ENCODE data around the gene PRDM1.
A peak's percentile ranks its signal among the peaks of the same experiment; 100 is the strongest.

PRDM1 gene

DNA sequence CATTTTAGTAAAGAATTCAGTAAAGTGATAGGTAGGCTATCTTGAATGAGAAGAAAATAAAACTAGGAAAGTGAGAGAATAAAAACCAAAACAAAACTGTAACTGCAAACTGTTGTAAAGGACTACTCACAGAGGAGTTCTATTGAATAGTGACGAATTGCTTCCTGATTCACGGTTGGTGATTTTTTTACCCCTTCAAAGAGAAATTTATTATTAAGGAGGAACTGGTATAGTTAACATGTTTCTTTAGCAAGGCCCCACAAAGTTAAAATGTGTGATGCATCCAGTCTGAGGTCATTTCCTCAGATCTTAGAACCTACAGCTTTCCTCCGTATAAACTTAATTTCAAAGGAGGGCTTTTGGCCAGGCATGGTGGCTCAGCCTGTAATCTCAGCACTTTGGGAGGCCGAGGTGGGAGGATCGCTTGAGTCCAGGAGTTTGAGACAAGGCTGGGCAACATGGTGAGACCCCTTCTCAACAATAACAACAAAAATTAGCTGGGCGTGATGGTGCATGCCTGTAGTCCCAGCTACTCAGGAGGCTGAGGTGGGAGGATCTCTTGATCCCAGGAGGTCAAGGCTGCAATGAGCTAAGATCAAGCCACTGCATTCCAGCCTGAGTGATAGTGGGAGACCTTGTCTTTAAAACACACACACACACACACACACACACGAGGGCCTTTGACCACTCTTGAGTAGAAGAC is 8.3 kb downstream of the PRDM1 start:
- Histone ChIP-seq H3K27ac (ENCODE audit: low read depth, low read length) (no peak overlapping the region), H3K36me3 (ENCODE audit: control insufficient read depth in 1 of 2, insufficient read depth in 2 of 2, low read length in 2 of 2) (peaks cover 0 to 8% of the 10 kb centered on the region in 2 donors), H3K9ac (ENCODE audit: low read depth in 1 of 2, low read length in 2 of 2) (no peak overlapping the region), H3K4me3 (ENCODE audit: low read depth in 1 of 2, low read length in 2 of 2) (peak overlapping the region in 1 of 2 donors; percentile 2), H3K4me1 (ENCODE audit: control insufficient read depth in 1 of 2, insufficient read depth in 2 of 2, low read length in 2 of 2) (peaks cover 17 to 28% of the 10 kb centered on the region in 2 donors), H3K27me3 (ENCODE audit: control insufficient read depth in 1 of 2, insufficient read depth in 2 of 2, low read length in 2 of 2) (no peaks in the 10 kb centered on the region), H3K9me3 (ENCODE audit: control insufficient read depth in 1 of 2, low read length in 2 of 2) (no peaks in the 10 kb centered on the region)

DNA sequence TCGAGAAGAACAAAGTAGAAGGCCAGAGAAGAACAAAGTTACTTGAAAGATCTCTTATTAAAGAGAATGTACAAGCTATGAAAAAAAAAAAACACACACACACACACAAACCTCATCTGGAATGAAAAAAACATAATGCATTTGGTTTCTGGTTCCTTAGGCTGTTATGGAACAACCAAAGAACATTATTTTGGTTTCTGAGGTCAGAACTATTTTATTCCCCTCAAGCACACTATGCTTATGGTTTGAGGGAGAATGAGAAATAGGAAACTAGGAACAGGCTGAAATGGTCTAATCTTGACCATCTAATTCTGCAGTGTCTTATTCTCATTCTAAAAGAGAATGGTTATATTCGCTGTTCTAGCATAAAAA is 8.8 kb downstream of the PRDM1 start:
- H3K4me3 ChIP-seq (ENCODE audit: low read depth in 1 of 2, low read length in 2 of 2) = no peak overlapping the region
- peaks cover 21 to 32% of the 10 kb centered on the region in 2 donors for H3K4me1 ChIP-seq (ENCODE audit: control insufficient read depth in 1 of 2, insufficient read depth in 2 of 2, low read length in 2 of 2)
- H3K27me3 ChIP-seq (ENCODE audit: control insufficient read depth in 1 of 2, insufficient read depth in 2 of 2, low read length in 2 of 2) = no peaks in the 10 kb centered on the region
- H3K9me3 ChIP-seq (ENCODE audit: control insufficient read depth in 1 of 2, low read length in 2 of 2) = no peaks in the 10 kb centered on the region
- H3K36me3 ChIP-seq (ENCODE audit: control insufficient read depth in 1 of 2, insufficient read depth in 2 of 2, low read length in 2 of 2) = peaks cover 0 to 8% of the 10 kb centered on the region in 2 donors
- no peak overlapping the region for H3K9ac ChIP-seq (ENCODE audit: low read depth in 1 of 2, low read length in 2 of 2)
- H3K27ac ChIP-seq (ENCODE audit: low read depth, low read length) = no peak overlapping the region

DNA sequence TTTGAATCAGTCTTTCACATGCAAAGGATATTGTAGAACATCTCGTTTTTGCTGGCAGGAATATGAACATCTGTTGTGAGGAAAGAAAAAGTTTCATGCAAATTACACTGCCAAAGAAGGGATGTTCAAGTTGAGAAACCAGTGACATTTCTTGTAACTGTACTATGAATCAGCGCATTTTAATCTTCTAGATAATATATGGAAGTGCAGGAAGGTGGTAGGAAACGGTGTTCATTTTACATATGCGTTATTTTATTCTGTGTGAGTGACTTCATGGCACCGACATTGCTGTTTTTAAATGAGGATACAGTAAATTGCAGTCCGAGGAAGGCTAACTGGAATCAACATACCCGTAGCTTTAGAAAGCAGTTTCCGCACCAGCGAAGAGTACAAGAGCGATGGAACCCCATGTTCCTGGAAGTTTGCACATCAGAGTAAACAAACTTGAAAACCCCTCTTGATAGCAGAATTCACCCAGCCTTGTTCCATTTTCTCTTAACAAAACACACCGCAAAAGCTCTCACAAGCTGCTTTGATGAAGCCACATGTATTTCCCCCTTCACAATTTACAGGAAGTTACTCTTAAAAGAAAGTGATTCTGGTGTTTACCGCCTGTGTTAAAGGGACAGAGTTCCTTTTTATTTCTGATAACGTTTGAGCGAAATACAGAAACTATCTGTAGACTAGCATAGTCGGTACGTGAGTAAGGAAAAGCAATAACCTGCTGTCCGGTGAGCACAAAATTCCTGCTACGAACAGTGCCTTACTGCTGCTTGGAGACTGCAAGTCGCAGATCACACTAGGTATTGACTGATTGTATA is 11.5 kb downstream of the PRDM1 start:
- H3K27ac ChIP-seq (ENCODE audit: low read depth, low read length) = peak overlapping the region; percentile 55
- peak overlapping the region; percentile 70 to 84 for H3K4me3 ChIP-seq (ENCODE audit: low read depth in 1 of 2, low read length in 2 of 2)
- H3K9me3 ChIP-seq (ENCODE audit: control insufficient read depth in 1 of 2, low read length in 2 of 2) = no peaks in the 10 kb centered on the region
- H3K27me3 ChIP-seq (ENCODE audit: control insufficient read depth in 1 of 2, insufficient read depth in 2 of 2, low read length in 2 of 2) = no peaks in the 10 kb centered on the region
- H3K4me1 ChIP-seq (ENCODE audit: control insufficient read depth in 1 of 2, insufficient read depth in 2 of 2, low read length in 2 of 2) = peaks cover 16 to 44% of the 10 kb centered on the region in 2 donors
- H3K9ac ChIP-seq (ENCODE audit: low read depth in 1 of 2, low read length in 2 of 2) = peak overlapping the region; percentile 61 to 77
- peaks cover 5 to 8% of the 10 kb centered on the region in 2 donors for H3K36me3 ChIP-seq (ENCODE audit: control insufficient read depth in 1 of 2, insufficient read depth in 2 of 2, low read length in 2 of 2)

DNA sequence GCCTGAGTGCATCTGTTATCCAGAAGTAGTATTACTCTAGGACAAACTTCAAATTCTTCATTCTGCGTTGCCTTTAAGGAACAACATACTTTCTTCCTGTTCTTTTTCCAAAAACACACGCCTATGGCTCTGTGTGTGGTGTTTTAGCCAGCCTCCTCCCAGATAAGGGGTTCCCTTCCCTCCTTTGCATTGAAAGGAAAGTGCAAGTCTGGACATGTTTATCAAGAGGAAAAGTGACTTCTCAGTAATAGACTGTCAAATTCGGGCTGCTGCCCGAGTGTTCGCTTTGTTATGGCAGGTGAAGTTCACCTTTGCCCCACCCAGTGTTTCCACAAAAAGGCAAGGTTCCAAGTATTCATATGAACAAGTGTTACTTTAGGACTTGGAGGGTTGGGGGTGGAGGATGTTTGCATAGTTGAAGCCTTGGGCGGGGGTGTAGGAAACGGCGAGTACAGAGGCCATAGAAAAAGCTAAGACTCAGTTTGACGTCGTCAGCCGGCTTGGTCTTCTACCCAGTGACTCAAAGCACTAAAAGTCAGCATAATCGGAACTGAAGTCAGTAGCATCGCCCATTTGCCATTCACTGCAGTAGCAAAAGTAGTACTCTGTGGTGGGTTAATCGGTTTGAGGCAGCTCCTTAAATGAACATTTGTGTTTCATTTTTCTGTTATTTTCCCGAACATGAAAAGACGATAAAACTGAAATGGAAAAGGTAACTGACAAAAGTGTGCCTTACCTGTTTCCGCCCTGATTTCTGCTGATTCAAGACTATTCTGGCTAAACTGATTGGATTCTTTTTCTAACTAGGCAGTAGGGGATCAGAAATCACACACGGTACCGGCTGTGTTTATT is 12.5 kb downstream of the PRDM1 start:
- peaks cover 24 to 46% of the 10 kb centered on the region in 2 donors for H3K4me1 ChIP-seq (ENCODE audit: control insufficient read depth in 1 of 2, insufficient read depth in 2 of 2, low read length in 2 of 2)
- peak overlapping the region; percentile 61 to 77 for H3K9ac ChIP-seq (ENCODE audit: low read depth in 1 of 2, low read length in 2 of 2)
- H3K27me3 ChIP-seq (ENCODE audit: control insufficient read depth in 1 of 2, insufficient read depth in 2 of 2, low read length in 2 of 2) = no peaks in the 10 kb centered on the region
- H3K9me3 ChIP-seq (ENCODE audit: control insufficient read depth in 1 of 2, low read length in 2 of 2) = no peaks in the 10 kb centered on the region
- peaks cover 5 to 8% of the 10 kb centered on the region in 2 donors for H3K36me3 ChIP-seq (ENCODE audit: control insufficient read depth in 1 of 2, insufficient read depth in 2 of 2, low read length in 2 of 2)
- peak overlapping the region; percentile 55 for H3K27ac ChIP-seq (ENCODE audit: low read depth, low read length)
- H3K4me3 ChIP-seq (ENCODE audit: low read depth in 1 of 2, low read length in 2 of 2) = peak overlapping the region; percentile 70 to 84

DNA sequence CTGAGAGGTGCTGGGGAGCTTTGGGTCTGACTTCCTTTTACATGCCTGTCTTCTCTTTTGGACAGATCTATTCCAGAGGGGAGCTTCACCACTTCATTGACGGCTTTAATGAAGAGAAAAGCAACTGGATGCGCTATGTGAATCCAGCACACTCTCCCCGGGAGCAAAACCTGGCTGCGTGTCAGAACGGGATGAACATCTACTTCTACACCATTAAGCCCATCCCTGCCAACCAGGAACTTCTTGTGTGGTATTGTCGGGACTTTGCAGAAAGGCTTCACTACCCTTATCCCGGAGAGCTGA is 13.1 kb downstream of the PRDM1 start:
- peak overlapping the region; percentile 61 to 77 for H3K9ac ChIP-seq (ENCODE audit: low read depth in 1 of 2, low read length in 2 of 2)
- peak overlapping the region; percentile 70 to 84 for H3K4me3 ChIP-seq (ENCODE audit: low read depth in 1 of 2, low read length in 2 of 2)

DNA sequence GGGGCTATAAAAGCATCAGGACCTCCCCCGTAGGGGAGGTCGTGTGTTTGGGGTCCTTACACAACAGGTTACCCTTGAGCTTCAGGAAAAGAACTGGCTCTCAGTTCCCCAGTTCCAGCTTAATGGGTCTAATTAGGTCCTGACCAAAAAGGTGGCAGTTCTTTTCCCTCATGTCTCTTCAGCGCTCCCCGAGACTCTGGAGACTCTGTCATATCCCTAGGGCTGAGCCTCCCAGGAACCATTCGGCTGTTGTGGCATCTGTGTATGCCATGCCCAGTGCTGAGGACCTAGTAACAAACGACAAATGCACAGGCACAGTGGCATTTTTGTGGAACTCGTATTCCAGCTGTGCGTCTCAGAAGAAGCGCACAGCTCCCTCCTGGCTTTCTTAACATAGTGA is 14.6 kb downstream of the PRDM1 start:
- no peak overlapping the region for H3K27ac ChIP-seq (ENCODE audit: low read depth, low read length)
- peaks cover 28 to 50% of the 10 kb centered on the region in 2 donors for H3K4me1 ChIP-seq (ENCODE audit: control insufficient read depth in 1 of 2, insufficient read depth in 2 of 2, low read length in 2 of 2)
- peak overlapping the region in 1 of 2 donors; percentile 41 for H3K9ac ChIP-seq (ENCODE audit: low read depth in 1 of 2, low read length in 2 of 2)
- H3K36me3 ChIP-seq (ENCODE audit: control insufficient read depth in 1 of 2, insufficient read depth in 2 of 2, low read length in 2 of 2) = peaks cover 17 to 18% of the 10 kb centered on the region in 2 donors
- no peaks in the 10 kb centered on the region for H3K27me3 ChIP-seq (ENCODE audit: control insufficient read depth in 1 of 2, insufficient read depth in 2 of 2, low read length in 2 of 2)
- H3K4me3 ChIP-seq (ENCODE audit: low read depth in 1 of 2, low read length in 2 of 2) = peak overlapping the region; percentile 25 to 33
- no peaks in the 10 kb centered on the region for H3K9me3 ChIP-seq (ENCODE audit: control insufficient read depth in 1 of 2, low read length in 2 of 2)

More for the DNA sequence above, 13.1 kb downstream of the PRDM1 start:
- peaks cover 5 to 8% of the 10 kb centered on the region in 2 donors for H3K36me3 ChIP-seq (ENCODE audit: control insufficient read depth in 1 of 2, insufficient read depth in 2 of 2, low read length in 2 of 2)
- H3K27me3 ChIP-seq (ENCODE audit: control insufficient read depth in 1 of 2, insufficient read depth in 2 of 2, low read length in 2 of 2) = no peaks in the 10 kb centered on the region
- H3K9me3 ChIP-seq (ENCODE audit: control insufficient read depth in 1 of 2, low read length in 2 of 2) = no peaks in the 10 kb centered on the region
- H3K27ac ChIP-seq (ENCODE audit: low read depth, low read length) = peak overlapping the region; percentile 55
- H3K4me1 ChIP-seq (ENCODE audit: control insufficient read depth in 1 of 2, insufficient read depth in 2 of 2, low read length in 2 of 2) = peaks cover 28 to 50% of the 10 kb centered on the region in 2 donors

DNA sequence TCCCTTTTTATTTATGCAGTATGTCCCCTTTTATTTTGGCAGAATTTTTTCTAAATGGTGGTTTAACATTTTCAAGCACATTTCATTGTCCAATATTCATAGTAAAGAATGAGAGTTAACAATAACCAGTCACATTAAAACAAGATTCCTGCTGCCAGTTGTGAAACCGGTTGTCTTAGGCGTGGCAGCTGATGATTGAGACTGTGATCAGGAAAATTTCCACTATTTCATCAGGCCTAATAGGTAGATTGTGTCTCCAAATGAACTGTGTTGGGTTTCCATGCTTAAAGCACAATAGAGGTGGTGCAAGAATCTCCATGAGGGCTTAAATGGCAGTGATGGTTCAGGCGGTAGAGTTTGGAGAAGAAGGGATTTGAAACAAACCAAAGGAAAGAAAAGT is 15.3 kb downstream of the PRDM1 start:
- no peaks in the 10 kb centered on the region for H3K27me3 ChIP-seq (ENCODE audit: control insufficient read depth in 1 of 2, insufficient read depth in 2 of 2, low read length in 2 of 2)
- H3K9me3 ChIP-seq (ENCODE audit: control insufficient read depth in 1 of 2, low read length in 2 of 2) = no peaks in the 10 kb centered on the region
- peak overlapping the region; percentile 25 to 33 for H3K4me3 ChIP-seq (ENCODE audit: low read depth in 1 of 2, low read length in 2 of 2)
- H3K27ac ChIP-seq (ENCODE audit: low read depth, low read length) = no peak overlapping the region
- peak overlapping the region in 1 of 2 donors; percentile 30 for H3K9ac ChIP-seq (ENCODE audit: low read depth in 1 of 2, low read length in 2 of 2)
- H3K4me1 ChIP-seq (ENCODE audit: control insufficient read depth in 1 of 2, insufficient read depth in 2 of 2, low read length in 2 of 2) = peaks cover 28 to 48% of the 10 kb centered on the region in 2 donors
- peaks cover 21 to 24% of the 10 kb centered on the region in 2 donors for H3K36me3 ChIP-seq (ENCODE audit: control insufficient read depth in 1 of 2, insufficient read depth in 2 of 2, low read length in 2 of 2)

DNA sequence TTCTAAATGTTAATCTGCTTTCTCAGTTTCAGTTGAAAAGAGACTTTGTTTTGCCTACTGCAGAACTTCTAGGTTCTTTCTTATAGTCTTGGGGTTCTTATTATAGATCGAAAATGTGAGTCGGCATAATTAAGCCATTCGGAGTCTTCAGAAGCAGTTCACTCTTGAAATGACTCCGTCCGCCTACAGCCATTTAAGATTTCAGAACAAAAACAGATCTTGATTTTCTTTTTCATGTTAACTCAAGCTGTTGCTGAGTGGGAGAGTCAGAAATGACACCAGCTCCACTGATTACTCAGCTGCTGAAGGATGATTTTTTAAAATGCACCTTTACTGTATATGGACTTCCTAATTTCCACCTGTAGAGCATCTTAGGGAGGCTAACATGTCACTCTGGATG is 15.9 kb downstream of the PRDM1 start:
- H3K27me3 ChIP-seq (ENCODE audit: control insufficient read depth in 1 of 2, insufficient read depth in 2 of 2, low read length in 2 of 2) = no peaks in the 10 kb centered on the region
- H3K9me3 ChIP-seq (ENCODE audit: control insufficient read depth in 1 of 2, low read length in 2 of 2) = no peaks in the 10 kb centered on the region
- peak overlapping the region; percentile 25 to 37 for H3K4me3 ChIP-seq (ENCODE audit: low read depth in 1 of 2, low read length in 2 of 2)
- H3K27ac ChIP-seq (ENCODE audit: low read depth, low read length) = peak overlapping the region; percentile 3
- peaks cover 27 to 30% of the 10 kb centered on the region in 2 donors for H3K36me3 ChIP-seq (ENCODE audit: control insufficient read depth in 1 of 2, insufficient read depth in 2 of 2, low read length in 2 of 2)
- H3K4me1 ChIP-seq (ENCODE audit: control insufficient read depth in 1 of 2, insufficient read depth in 2 of 2, low read length in 2 of 2) = peaks cover 28 to 42% of the 10 kb centered on the region in 2 donors
- no peak overlapping the region for H3K9ac ChIP-seq (ENCODE audit: low read depth in 1 of 2, low read length in 2 of 2)

DNA sequence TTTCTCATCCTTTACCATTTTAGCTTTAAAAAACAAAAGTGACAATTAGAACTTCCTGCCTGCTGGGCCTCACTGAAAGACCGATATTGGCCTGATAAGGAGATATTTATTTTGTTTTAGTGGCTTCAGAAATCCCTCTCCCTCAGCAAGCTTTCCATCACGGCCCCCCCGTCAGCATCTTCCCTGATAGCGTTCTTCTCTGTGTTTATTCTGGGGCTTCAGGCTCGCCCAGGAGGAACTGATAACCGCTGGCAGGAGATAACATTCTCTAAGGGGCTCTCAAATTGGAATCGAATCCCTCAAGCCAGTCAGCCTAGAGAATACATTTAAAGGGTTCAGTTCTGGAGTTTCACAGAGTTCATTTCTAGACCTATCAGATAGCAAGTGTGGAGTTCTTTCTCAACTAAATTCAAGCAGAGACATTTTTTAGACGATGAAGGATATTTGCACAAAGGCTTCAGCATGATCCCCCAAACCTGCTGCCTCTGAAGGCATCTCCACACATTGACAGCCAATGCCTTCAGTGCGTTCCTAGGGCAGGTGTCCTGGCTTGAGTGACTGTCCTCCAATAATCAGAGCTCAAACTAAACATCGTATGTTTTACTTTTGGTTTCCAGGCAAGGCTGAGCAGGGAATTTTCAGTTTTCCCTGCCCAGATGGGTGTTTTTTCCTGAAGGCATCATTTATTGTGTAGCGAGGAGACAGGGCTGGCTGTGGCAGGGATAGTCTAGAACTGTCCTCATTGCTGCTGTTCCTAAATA is 17.0 kb downstream of the PRDM1 start:
- H3K27me3 ChIP-seq (ENCODE audit: control insufficient read depth in 1 of 2, insufficient read depth in 2 of 2, low read length in 2 of 2) = no peaks in the 10 kb centered on the region
- peaks cover 28 to 39% of the 10 kb centered on the region in 2 donors for H3K4me1 ChIP-seq (ENCODE audit: control insufficient read depth in 1 of 2, insufficient read depth in 2 of 2, low read length in 2 of 2)
- H3K27ac ChIP-seq (ENCODE audit: low read depth, low read length) = peak overlapping the region; percentile 2
- H3K36me3 ChIP-seq (ENCODE audit: control insufficient read depth in 1 of 2, insufficient read depth in 2 of 2, low read length in 2 of 2) = peaks cover 30% of the 10 kb centered on the region in 2 donors
- no peaks in the 10 kb centered on the region for H3K9me3 ChIP-seq (ENCODE audit: control insufficient read depth in 1 of 2, low read length in 2 of 2)
- H3K9ac ChIP-seq (ENCODE audit: low read depth in 1 of 2, low read length in 2 of 2) = peak overlapping the region; percentile 27 to 67
- H3K4me3 ChIP-seq (ENCODE audit: low read depth in 1 of 2, low read length in 2 of 2) = peak overlapping the region; percentile 67 to 72
